ENCODE results near the gene WNT5B. TPM values are rescaled to one million over a fixed set of nuclear protein-coding genes. Genes with fewer than 3 reads are reported as not detected.

The WNT5B gene
- total RNA-seq, 2 donors from 2014 or later = 0.71 to 6.1 TPM

GRCh38 chr12:1676043-1676442 is 47.0 kb downstream of the WNT5B start:
- peak; percentile 7 for DNase-seq
- H3K9me3 ChIP-seq (ENCODE audit: control insufficient read depth, low read length) = no peaks in the 10 kb centered on the region
- no peak for TF ChIP-seq CTCF (conservative IDR thresholded peaks at IDR 0.05)
- peaks cover 5% of the 10 kb centered on the region for H3K9me3 Mint-ChIP-seq
- no peaks in the 10 kb centered on the region for H3K27me3 ChIP-seq (ENCODE audit: control insufficient read depth, insufficient read depth, low read length, poor library complexity, severe bottlenecking)
- no peaks in the 10 kb centered on the region for H3K36me3 Mint-ChIP-seq (ENCODE audit: low read depth)
- H3K4me3 ChIP-seq (ENCODE audit: low read length) = no peak overlapping the region
- H3K27ac ChIP-seq (ENCODE audit: low read depth, low read length) = no peak overlapping the region
- H3K27ac Mint-ChIP-seq = no peak overlapping the region
- H3K36me3 ChIP-seq (ENCODE audit: control insufficient read depth, insufficient read depth, low read length) = no peaks in the 10 kb centered on the region
- no peak overlapping the region for H3K9ac ChIP-seq (ENCODE audit: extremely low read depth, low read length, poor library complexity, severe bottlenecking)
- H3K4me3 Mint-ChIP-seq = no peak overlapping the region
- H3K4me1 ChIP-seq (ENCODE audit: control insufficient read depth, insufficient read depth, low read length) = no peaks in the 10 kb centered on the region
- no peaks in the 10 kb centered on the region for H3K27me3 Mint-ChIP-seq (ENCODE audit: insufficient read depth)
- 86 to 100% methylated on average over 1 to 2 of the region's 3 CpGs for WGBS, 2 experiments (ENCODE audit: insufficient coverage in 1 of 2, insufficient read length in 1 of 2)
- H3K4me1 Mint-ChIP-seq = no peaks in the 10 kb centered on the region

DNA sequence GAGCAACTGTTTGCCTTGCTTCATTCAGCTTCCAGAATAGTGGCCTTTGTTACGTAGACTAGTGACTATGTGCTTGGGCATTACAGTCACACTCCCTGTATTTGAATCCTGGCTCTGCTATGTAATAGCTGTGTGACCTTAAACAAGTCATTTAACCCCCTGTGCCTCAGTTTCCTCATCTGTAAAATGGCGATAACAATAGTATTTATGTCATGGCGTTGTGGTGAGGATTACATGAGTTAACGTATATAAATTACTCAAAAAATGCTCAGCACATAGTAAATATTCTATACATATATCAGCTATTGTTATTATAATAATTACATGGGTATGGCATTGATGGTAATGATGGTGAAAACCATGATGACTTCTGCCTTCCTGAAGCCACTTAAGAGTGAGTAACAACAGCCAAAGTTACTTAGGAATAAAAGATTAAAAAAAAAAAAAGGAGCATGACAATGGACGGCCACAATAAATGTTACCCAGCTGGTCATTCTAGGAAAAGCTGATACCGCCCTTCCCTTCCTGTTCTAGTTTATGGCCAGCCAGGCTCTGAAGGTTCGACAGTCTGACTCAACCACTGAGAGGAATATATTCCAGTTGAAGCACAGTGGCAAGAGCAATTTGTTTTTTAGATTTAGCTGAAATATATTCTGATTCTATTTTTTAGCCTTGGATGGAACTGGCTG is 51.9 kb downstream of the WNT5B start:
- Histone ChIP-seq H3K4me3 (ENCODE audit: low read length) (no peak overlapping the region), H3K4me1 (ENCODE audit: control insufficient read depth, insufficient read depth, low read length) (no peaks in the 10 kb centered on the region), H3K9me3 (ENCODE audit: control insufficient read depth, low read length) (peaks cover 3% of the 10 kb centered on the region), H3K36me3 (ENCODE audit: control insufficient read depth, insufficient read depth, low read length) (no peaks in the 10 kb centered on the region), H3K9ac (ENCODE audit: extremely low read depth, low read length, poor library complexity, severe bottlenecking) (no peak overlapping the region), H3K27ac (ENCODE audit: low read depth, low read length) (no peak overlapping the region), H3K27me3 (ENCODE audit: control insufficient read depth, insufficient read depth, low read length, poor library complexity, severe bottlenecking) (no peaks in the 10 kb centered on the region)
- Mint-ChIP-seq H3K4me1 (peaks cover 2% of the 10 kb centered on the region), H3K36me3 (ENCODE audit: low read depth) (no peaks in the 10 kb centered on the region), H3K9me3 (peaks cover 5% of the 10 kb centered on the region), H3K27me3 (ENCODE audit: insufficient read depth) (no peaks in the 10 kb centered on the region), H3K4me3 (no peak overlapping the region), H3K27ac (no peak overlapping the region)
- 85 to 100% methylated on average over 1 to 4 of the region's 7 CpGs for WGBS, 2 experiments (ENCODE audit: insufficient coverage in 1 of 2, insufficient read length in 1 of 2)
- DNase-seq = no peak
- TF ChIP-seq CTCF (conservative IDR thresholded peaks at IDR 0.05) = no peak

GRCh38 chr12:1681493-1681807 is 52.4 kb downstream of the WNT5B start:
- 76 to 83% methylated on average over 2 of the region's 2 CpGs for WGBS, 2 experiments (ENCODE audit: insufficient coverage in 1 of 2, insufficient read length in 1 of 2)
- peaks cover 5% of the 10 kb centered on the region for H3K9me3 ChIP-seq (ENCODE audit: control insufficient read depth, low read length)
- H3K9ac ChIP-seq (ENCODE audit: extremely low read depth, low read length, poor library complexity, severe bottlenecking) = no peak overlapping the region
- H3K36me3 Mint-ChIP-seq (ENCODE audit: low read depth) = no peaks in the 10 kb centered on the region
- no peak overlapping the region for H3K4me3 Mint-ChIP-seq
- H3K27me3 Mint-ChIP-seq (ENCODE audit: insufficient read depth) = no peaks in the 10 kb centered on the region
- no peak for TF ChIP-seq CTCF (conservative IDR thresholded peaks at IDR 0.05)
- H3K4me1 Mint-ChIP-seq = peaks cover 2% of the 10 kb centered on the region
- H3K9me3 Mint-ChIP-seq = peaks cover 5% of the 10 kb centered on the region
- H3K36me3 ChIP-seq (ENCODE audit: control insufficient read depth, insufficient read depth, low read length) = no peaks in the 10 kb centered on the region
- H3K4me3 ChIP-seq (ENCODE audit: low read length) = no peak overlapping the region
- H3K27ac ChIP-seq (ENCODE audit: low read depth, low read length) = no peak overlapping the region
- DNase-seq = no peak
- peaks cover 1% of the 10 kb centered on the region for H3K4me1 ChIP-seq (ENCODE audit: control insufficient read depth, insufficient read depth, low read length)
- no peak overlapping the region for H3K27ac Mint-ChIP-seq
- H3K27me3 ChIP-seq (ENCODE audit: control insufficient read depth, insufficient read depth, low read length, poor library complexity, severe bottlenecking) = no peaks in the 10 kb centered on the region
